ENCODE measurements around the gene NRXN2. TPM values are rescaled to one million over a fixed set of nuclear protein-coding genes. Genes with fewer than 3 reads are reported as not detected.

NRXN2 gene
- polyA plus RNA-seq, 1 of the 3 experiments (the other 2 are of a cell fraction) = 0.15 TPM

GRCh38 chr11:64753019-64753379, 30.0 kb upstream of the NRXN2 start:
- H3K9ac ChIP-seq = no peak overlapping the region
- H3F3A ChIP-seq (replicated peaks; ENCODE audit: insufficient read depth) = peaks cover 16% of the 10 kb centered on the region
- peaks cover 2% of the 10 kb centered on the region; the same call in 1 of the 2 replicates for H4K20me1 ChIP-seq (ENCODE audit: insufficient read depth)
- DNase-seq = no peak
- no peaks in the 10 kb centered on the region for H3K36me3 ChIP-seq (replicated peaks in 1 of 2; ENCODE audit: control insufficient read depth in 1 of 2, insufficient read depth in 2 of 2, low read length in 1 of 2)
- no peak overlapping the region for H2AFZ ChIP-seq (ENCODE audit: low read depth)
- ChIA-PET CTCF (interaction anchor here (1.2 to 3.4 kb wide), 3 partner anchors 9 to 15 kb away, joined by 3 to 15 read pairs (median 10); partner anchors contain the start of gene RASGRP2), POLR2A (no interaction called here)
- H3K27ac ChIP-seq (ENCODE audit: low read depth in 2 of 2, low read length in 1 of 2) = no peak overlapping the region
- no peak overlapping the region for H3K4me3 ChIP-seq (ENCODE audit: low read depth in 2 of 2, low read length in 1 of 2)
- H3K27me3 ChIP-seq (ENCODE audit: insufficient read depth) = no peaks in the 10 kb centered on the region
- H3K4me1 ChIP-seq (ENCODE audit: control insufficient read depth in 1 of 2, insufficient read depth in 2 of 2, low read depth in 1 of 2, low read length in 1 of 2) = no peaks in the 10 kb centered on the region; a peak in 1 of 4 replicates
- H3K9me3 ChIP-seq = no peaks in the 10 kb centered on the region
- no peaks in the 10 kb centered on the region for H3K79me2 ChIP-seq (ENCODE audit: insufficient read depth)
- no peaks in the 10 kb centered on the region for H3K9me2 ChIP-seq
- TF ChIP-seq RCOR1 (IDR thresholded peaks at IDR 0.05; ENCODE audit: low read length) = no peak
- no peak for TF ChIP-seq USF1 (IDR thresholded peaks at IDR 0.05; ENCODE audit: borderline replicate concordance, low read depth)
- no peak for TF ChIP-seq FOSL2 (IDR thresholded peaks at IDR 0.05; ENCODE audit: borderline replicate concordance, low read depth)
- TF ChIP-seq YY1 (IDR thresholded peaks at IDR 0.05; ENCODE audit: low read depth) = no peak
- TF ChIP-seq NFIC (IDR thresholded peaks at IDR 0.05; ENCODE audit: borderline replicate concordance) = no peak
- no peak for TF ChIP-seq NRF1 (IDR thresholded peaks at IDR 0.05; ENCODE audit: low read depth, low read length)
- TF ChIP-seq ELF1 (IDR thresholded peaks at IDR 0.05) = no peak
- no peak for TF ChIP-seq USF2 (IDR thresholded peaks at IDR 0.05; ENCODE audit: borderline replicate concordance, low read depth, low read length)
- no peak for TF ChIP-seq MAX (IDR thresholded peaks at IDR 0.05; ENCODE audit: low read depth)
- no peak for TF ChIP-seq MEF2A (IDR thresholded peaks at IDR 0.05; ENCODE audit: borderline replicate concordance, low read depth)
- H3K4me2 ChIP-seq = no peak overlapping the region
- WGBS (ENCODE audit: low lambda C conversion rate) = 92% methylated on average over 6 of the region's 7 CpGs

- Histone ChIP-seq H3K4me3 (ENCODE audit: low read depth in 2 of 2, low read length in 1 of 2) (no peak overlapping the region), H3K9me3 (no peaks in the 10 kb centered on the region), H4K20me1 (ENCODE audit: insufficient read depth) (peaks cover 2% of the 10 kb centered on the region; the same call in 1 of the 2 replicates), H3K36me3 (replicated peaks in 1 of 2; ENCODE audit: control insufficient read depth in 1 of 2, insufficient read depth in 2 of 2, low read length in 1 of 2) (no peaks in the 10 kb centered on the region), H3K4me2 (no peak overlapping the region), H3K27me3 (ENCODE audit: insufficient read depth) (no peaks in the 10 kb centered on the region), H2AFZ (ENCODE audit: low read depth) (no peak overlapping the region), H3K9me2 (no peaks in the 10 kb centered on the region), H3K27ac (ENCODE audit: low read depth in 2 of 2, low read length in 1 of 2) (no peak overlapping the region), H3K9ac (no peak overlapping the region), H3K79me2 (ENCODE audit: insufficient read depth) (no peaks in the 10 kb centered on the region), H3K4me1 (ENCODE audit: control insufficient read depth in 1 of 2, insufficient read depth in 2 of 2, low read depth in 1 of 2, low read length in 1 of 2) (no peaks in the 10 kb centered on the region; a peak in 1 of 4 replicates), H3F3A (replicated peaks; ENCODE audit: insufficient read depth) (peaks cover 21% of the 10 kb centered on the region)
- WGBS (ENCODE audit: low lambda C conversion rate) = 87% methylated on average over 14 of the region's 14 CpGs
- ChIA-PET POLR2A (no interaction called here), CTCF (interaction anchor here (0.9 to 3.4 kb wide), 5 partner anchors 8 to 64 kb away, joined by 3 to 15 read pairs (median 5); partner anchors contain the start of gene RASGRP2)
- TF ChIP-seq SMC3 (IDR thresholded peaks at IDR 0.05; ENCODE audit: low read depth, low read length) (no peak), RXRA (IDR thresholded peaks at IDR 0.05; ENCODE audit: borderline replicate concordance, low read depth) (no peak), GABPA (IDR thresholded peaks at IDR 0.05; ENCODE audit: low read depth) (no peak), RAD21 (IDR thresholded peaks at IDR 0.05; ENCODE audit: low read length) (no peak), TCF12 (IDR thresholded peaks at IDR 0.05) (no peak), EP300 (IDR thresholded peaks at IDR 0.05; ENCODE audit: borderline replicate concordance in 1 of 2, low read depth in 1 of 2, low read length in 1 of 2) (no peak), FOXJ3 (CRISPR knock-in tag; IDR thresholded peaks at IDR 0.05) (no peak), NFIC (IDR thresholded peaks at IDR 0.05; ENCODE audit: borderline replicate concordance) (no peak), EZH2phosphoT487 (IDR thresholded peaks at IDR 0.05; ENCODE audit: borderline replicate concordance, low read depth) (no peak)
- DNase-seq = no peak
These were observed 29.4 kb upstream of the NRXN2 start for GRCh38 chr11:64752175-64752970.
